HUDEP-2 (cell line): Measurements from ENCODE around the gene TMEM263.

ENCODE experiments used
- DNase-seq, 76 experiments: peaks; one replicate each; lab custom pipeline; 2025; ENCODE audit not compliant: unreplicated experiment in 76 of 76; lab: John Stamatoyannopoulos, UW

Gene TMEM263

GRCh38 chr12:106945261-106945851 lies 10.4 kb upstream of the TMEM263 start:
- no peak for DNase-seq

- no peak for DNase-seq
These were observed 8.2 kb upstream of the TMEM263 start for GRCh38 chr12:106947461-106947860.

DNA sequence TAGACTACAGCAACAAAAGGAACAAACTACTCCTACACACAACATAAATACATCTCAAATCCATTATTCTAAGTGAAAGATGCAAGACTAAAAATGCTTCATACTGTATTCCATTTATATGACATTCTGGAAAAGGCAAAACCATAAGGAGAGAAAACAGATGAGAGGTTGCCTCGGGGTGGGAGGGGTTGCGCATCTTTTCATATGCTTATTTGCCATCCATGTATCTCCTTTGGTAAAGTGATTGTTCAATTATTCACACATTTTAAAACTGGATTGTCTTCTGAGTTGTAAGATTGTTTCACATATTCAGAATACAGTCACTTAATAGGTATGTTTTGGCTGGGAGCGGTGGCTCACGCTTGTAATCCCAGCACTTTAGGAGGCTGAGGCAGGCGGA lies 5.1 kb upstream of the TMEM263 start:
- no peak for DNase-seq

- DNase-seq = no peak
These were observed 2.1 kb upstream of the TMEM263 start for GRCh38 chr12:106953352-106954250.

GRCh38 chr12:106954462-106955376 lies 988 bp upstream of the TMEM263 start:
- peak in 15 of 76 experiments; percentile 5 to 43 (median 21) for DNase-seq

GRCh38 chr12:106956048-106956578 lies 406 bp downstream of the TMEM263 start:
- DNase-seq = peak in 25 of 76 experiments; percentile 29 to 60 (median 44)

DNA sequence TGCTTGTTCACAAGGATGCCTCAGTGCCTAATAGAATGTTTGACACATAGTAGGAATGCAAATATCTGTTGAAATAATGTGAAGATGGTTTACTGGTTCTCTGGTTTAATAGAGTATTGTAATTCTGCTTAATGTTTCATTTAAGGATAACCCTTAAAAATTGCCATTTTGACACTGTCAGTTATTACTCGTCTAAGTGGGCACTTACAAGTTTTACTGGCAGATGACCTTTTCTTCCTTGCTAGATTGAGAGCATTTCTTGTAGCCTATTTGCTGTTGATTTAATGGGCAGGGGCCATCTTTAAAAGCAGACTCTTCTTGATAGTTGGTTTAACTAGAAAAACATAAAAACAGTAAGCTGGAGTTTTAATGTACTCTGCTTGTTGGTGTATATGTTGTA lies 1.9 kb downstream of the TMEM263 start:
- DNase-seq = no peak

- DNase-seq = no peak
These were observed 4.7 kb downstream of the TMEM263 start for GRCh38 chr12:106960443-106960842.

- DNase-seq = no peak
These were observed 6.6 kb downstream of the TMEM263 start for GRCh38 chr12:106962286-106962685.

- no peak for DNase-seq
These were observed 8.8 kb downstream of the TMEM263 start for GRCh38 chr12:106964526-106964925.

GRCh38 chr12:106971065-106971464 lies 15.4 kb downstream of the TMEM263 start:
- DNase-seq = no peak

GRCh38 chr12:106973545-106973944 lies 17.8 kb downstream of the TMEM263 start:
- no peak for DNase-seq

DNA sequence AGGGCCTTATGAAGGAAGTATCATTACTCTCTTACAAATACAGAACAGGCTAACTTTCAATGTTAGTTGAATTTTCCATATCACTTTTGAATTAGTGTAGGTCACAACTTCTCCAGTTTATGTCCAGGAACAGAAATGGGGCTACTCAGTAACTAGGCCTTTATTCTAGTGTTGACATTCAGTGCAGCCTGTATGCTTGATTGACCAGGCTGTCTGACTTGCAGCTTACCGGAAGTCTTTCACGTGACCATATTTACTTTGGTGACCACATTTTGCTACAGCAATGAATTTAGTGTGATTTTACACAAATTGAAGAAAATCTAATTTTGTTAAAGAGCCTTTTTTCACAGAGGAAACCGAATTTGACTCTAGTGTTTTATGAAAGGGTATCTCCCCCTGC lies 18.8 kb downstream of the TMEM263 start:
- DNase-seq = no peak

DNA sequence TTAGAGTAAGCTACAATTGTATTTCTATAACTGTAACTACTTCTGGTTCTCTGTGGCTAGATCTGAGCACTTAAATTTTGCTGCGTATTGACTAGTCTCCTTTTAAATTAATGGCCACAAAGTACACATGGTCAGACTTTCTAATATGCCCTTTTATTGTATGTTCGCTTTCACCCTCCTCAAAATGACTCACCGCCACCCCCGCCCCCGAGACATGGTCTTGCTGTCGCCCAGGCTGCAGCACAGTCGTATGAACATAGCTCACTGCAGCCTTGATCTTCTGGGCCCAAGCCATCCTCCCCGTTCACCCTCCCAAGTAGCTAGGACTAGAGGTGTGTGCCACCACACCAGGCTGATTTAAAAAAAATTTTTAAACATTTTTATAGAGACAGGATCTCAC lies 19.4 kb downstream of the TMEM263 start:
- no peak for DNase-seq

GRCh38 chr12:106975993-106976658 lies 20.4 kb downstream of the TMEM263 start:
- peak in 7 of 76 experiments; percentile 7 to 31 (median 14) for DNase-seq

DNA sequence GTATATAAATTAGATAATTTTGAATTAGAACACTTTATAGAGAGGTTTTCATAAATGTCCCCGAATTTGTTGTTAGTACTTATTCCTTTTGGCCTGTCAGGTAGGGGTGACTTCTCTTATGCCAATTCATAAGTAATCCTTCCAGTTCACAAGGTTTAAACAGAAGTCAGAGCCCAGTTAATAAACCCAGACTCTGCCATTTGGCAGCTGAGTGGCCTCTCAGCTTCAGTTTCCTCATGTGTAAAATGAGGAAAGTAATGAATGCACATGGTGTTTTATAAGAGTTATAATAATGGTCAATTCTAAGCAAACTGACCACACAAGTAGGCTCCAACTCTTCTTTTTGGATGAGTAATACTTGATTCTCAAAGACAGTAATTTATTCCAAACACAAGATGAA lies 21.0 kb downstream of the TMEM263 start:
- no peak for DNase-seq

- DNase-seq = peak in 8 of 76 experiments; percentile 2 to 32 (median 12)
These were observed 22.5 kb downstream of the TMEM263 start for GRCh38 chr12:106978035-106978800.

GRCh38 chr12:106980944-106981343 lies 25.2 kb downstream of the TMEM263 start:
- peak in 3 of 76 experiments; percentile 4 to 20 (median 12) for DNase-seq

- no peak for DNase-seq
These were observed 26.1 kb downstream of the TMEM263 start for GRCh38 chr12:106981788-106982187.
